ENCODE measurements around the gene GTF2IRD1. TPM values are rescaled to one million over a fixed set of nuclear protein-coding genes. Genes with fewer than 3 reads are reported as not detected.
A peak's percentile ranks its signal among the peaks of the same experiment; 100 is the strongest.

GTF2IRD1 gene
- total and polyA plus RNA-seq, 2 of the 13 experiments (the other 11 are each of a cell fraction or from before 2014, with no cell fraction given) = 16.5 to 26.7 TPM

DNA sequence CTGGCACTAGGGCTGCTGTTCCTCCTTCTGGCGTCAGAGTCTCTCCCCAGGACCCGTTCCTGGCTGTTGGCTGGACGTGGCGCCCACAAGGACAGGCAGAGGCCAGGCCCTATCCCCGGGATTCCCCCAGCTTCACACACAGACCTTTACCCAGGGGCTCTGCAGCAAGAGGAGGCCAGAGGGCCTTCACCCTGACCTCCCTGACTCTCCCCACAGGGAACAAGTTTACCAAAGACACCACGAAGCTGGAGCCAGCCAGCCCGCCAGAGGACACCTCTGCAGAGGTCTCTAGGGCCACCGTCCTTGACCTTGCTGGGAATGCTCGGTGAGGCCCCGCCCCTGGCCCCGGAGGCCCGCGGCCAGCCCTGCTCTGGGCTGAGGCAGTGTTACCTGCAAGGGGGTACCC is 82.2 kb downstream of the GTF2IRD1 start (continued):
- TF ChIP-seq, protein P1, sequence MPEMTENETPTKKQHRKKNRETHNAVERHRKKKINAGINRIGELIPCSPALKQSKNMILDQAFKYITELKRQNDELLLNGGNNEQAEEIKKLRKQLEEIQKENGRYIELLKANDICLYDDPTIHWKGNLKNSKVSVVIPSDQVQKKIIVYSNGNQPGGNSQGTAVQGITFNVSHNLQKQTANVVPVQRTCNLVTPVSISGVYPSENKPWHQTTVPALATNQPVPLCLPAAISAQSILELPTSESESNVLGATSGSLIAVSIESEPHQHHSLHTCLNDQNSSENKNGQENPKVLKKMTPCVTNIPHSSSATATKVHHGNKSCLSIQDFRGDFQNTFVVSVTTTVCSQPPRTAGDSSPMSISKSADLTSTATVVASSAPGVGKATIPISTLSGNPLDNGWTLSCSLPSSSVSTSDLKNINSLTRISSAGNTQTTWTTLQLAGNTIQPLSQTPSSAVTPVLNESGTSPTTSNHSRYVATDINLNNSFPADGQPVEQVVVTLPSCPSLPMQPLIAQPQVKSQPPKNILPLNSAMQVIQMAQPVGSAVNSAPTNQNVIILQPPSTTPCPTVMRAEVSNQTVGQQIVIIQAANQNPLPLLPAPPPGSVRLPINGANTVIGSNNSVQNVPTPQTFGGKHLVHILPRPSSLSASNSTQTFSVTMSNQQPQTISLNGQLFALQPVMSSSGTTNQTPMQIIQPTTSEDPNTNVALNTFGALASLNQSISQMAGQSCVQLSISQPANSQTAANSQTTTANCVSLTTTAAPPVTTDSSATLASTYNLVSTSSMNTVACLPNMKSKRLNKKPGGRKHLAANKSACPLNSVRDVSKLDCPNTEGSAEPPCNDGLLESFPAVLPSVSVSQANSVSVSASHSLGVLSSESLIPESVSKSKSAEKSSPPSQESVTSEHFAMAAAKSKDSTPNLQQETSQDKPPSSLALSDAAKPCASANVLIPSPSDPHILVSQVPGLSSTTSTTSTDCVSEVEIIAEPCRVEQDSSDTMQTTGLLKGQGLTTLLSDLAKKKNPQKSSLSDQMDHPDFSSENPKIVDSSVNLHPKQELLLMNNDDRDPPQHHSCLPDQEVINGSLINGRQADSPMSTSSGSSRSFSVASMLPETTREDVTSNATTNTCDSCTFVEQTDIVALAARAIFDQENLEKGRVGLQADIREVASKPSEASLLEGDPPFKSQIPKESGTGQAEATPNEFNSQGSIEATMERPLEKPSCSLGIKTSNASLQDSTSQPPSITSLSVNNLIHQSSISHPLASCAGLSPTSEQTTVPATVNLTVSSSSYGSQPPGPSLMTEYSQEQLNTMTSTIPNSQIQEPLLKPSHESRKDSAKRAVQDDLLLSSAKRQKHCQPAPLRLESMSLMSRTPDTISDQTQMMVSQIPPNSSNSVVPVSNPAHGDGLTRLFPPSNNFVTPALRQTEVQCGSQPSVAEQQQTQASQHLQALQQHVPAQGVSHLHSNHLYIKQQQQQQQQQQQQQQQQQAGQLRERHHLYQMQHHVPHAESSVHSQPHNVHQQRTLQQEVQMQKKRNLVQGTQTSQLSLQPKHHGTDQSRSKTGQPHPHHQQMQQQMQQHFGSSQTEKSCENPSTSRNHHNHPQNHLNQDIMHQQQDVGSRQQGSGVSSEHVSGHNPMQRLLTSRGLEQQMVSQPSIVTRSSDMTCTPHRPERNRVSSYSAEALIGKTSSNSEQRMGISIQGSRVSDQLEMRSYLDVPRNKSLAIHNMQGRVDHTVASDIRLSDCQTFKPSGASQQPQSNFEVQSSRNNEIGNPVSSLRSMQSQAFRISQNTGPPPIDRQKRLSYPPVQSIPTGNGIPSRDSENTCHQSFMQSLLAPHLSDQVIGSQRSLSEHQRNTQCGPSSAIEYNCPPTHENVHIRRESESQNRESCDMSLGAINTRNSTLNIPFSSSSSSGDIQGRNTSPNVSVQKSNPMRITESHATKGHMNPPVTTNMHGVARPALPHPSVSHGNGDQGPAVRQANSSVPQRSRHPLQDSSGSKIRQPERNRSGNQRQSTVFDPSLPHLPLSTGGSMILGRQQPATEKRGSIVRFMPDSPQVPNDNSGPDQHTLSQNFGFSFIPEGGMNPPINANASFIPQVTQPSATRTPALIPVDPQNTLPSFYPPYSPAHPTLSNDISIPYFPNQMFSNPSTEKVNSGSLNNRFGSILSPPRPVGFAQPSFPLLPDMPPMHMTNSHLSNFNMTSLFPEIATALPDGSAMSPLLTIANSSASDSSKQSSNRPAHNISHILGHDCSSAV (CRISPR knock-in tag; IDR thresholded peaks at IDR 0.05; ENCODE audit: borderline replicate concordance) = no peak
- TF ChIP-seq ZNF484 (CRISPR knock-in tag; IDR thresholded peaks at IDR 0.05; ENCODE audit: borderline replicate concordance, low read depth) = no peak
- TF ChIP-seq, protein P2, sequence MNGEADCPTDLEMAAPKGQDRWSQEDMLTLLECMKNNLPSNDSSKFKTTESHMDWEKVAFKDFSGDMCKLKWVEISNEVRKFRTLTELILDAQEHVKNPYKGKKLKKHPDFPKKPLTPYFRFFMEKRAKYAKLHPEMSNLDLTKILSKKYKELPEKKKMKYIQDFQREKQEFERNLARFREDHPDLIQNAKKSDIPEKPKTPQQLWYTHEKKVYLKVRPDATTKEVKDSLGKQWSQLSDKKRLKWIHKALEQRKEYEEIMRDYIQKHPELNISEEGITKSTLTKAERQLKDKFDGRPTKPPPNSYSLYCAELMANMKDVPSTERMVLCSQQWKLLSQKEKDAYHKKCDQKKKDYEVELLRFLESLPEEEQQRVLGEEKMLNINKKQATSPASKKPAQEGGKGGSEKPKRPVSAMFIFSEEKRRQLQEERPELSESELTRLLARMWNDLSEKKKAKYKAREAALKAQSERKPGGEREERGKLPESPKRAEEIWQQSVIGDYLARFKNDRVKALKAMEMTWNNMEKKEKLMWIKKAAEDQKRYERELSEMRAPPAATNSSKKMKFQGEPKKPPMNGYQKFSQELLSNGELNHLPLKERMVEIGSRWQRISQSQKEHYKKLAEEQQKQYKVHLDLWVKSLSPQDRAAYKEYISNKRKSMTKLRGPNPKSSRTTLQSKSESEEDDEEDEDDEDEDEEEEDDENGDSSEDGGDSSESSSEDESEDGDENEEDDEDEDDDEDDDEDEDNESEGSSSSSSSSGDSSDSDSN (CRISPR knock-in tag; IDR thresholded peaks at IDR 0.05) = peak; percentile 56
- TF ChIP-seq MIXL1 (CRISPR knock-in tag; IDR thresholded peaks at IDR 0.05) = no peak
- no peak for TF ChIP-seq FLYWCH1 (CRISPR knock-in tag; IDR thresholded peaks at IDR 0.05)
- peak; percentile 53; the same call in 1 of the 2 replicates for TF ChIP-seq KDM2A (CRISPR knock-in tag; IDR thresholded peaks at IDR 0.05; ENCODE audit: borderline replicate concordance, low read depth)
- TF ChIP-seq, protein P3, sequence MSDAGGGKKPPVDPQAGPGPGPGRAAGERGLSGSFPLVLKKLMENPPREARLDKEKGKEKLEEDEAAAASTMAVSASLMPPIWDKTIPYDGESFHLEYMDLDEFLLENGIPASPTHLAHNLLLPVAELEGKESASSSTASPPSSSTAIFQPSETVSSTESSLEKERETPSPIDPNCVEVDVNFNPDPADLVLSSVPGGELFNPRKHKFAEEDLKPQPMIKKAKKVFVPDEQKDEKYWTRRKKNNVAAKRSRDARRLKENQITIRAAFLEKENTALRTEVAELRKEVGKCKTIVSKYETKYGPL (CRISPR knock-in tag; IDR thresholded peaks at IDR 0.05) = no peak
- peak; percentile 67 for TF ChIP-seq ZEB1 (IDR thresholded peaks at IDR 0.05; ENCODE audit: insufficient replicate concordance, low read depth)
- no peak for TF ChIP-seq ZNF232 (CRISPR knock-in tag; IDR thresholded peaks at IDR 0.05; ENCODE audit: borderline replicate concordance)
- TF ChIP-seq, protein P4, sequence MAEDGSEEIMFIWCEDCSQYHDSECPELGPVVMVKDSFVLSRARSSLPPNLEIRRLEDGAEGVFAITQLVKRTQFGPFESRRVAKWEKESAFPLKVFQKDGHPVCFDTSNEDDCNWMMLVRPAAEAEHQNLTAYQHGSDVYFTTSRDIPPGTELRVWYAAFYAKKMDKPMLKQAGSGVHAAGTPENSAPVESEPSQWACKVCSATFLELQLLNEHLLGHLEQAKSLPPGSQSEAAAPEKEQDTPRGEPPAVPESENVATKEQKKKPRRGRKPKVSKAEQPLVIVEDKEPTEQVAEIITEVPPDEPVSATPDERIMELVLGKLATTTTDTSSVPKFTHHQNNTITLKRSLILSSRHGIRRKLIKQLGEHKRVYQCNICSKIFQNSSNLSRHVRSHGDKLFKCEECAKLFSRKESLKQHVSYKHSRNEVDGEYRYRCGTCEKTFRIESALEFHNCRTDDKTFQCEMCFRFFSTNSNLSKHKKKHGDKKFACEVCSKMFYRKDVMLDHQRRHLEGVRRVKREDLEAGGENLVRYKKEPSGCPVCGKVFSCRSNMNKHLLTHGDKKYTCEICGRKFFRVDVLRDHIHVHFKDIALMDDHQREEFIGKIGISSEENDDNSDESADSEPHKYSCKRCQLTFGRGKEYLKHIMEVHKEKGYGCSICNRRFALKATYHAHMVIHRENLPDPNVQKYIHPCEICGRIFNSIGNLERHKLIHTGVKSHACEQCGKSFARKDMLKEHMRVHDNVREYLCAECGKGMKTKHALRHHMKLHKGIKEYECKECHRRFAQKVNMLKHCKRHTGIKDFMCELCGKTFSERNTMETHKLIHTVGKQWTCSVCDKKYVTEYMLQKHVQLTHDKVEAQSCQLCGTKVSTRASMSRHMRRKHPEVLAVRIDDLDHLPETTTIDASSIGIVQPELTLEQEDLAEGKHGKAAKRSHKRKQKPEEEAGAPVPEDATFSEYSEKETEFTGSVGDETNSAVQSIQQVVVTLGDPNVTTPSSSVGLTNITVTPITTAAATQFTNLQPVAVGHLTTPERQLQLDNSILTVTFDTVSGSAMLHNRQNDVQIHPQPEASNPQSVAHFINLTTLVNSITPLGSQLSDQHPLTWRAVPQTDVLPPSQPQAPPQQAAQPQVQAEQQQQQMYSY (CRISPR knock-in tag; IDR thresholded peaks at IDR 0.05) = no peak
- TF ChIP-seq PITX1 (CRISPR knock-in tag; IDR thresholded peaks at IDR 0.05) = peak; percentile 30; the same call in 1 of the 2 replicates
- peak; percentile 32; the same call in 1 of the 2 replicates for TF ChIP-seq NFKB2 (CRISPR knock-in tag; IDR thresholded peaks at IDR 0.05; ENCODE audit: borderline replicate concordance)
- TF ChIP-seq KDM5B (CRISPR knock-in tag; IDR thresholded peaks at IDR 0.05; ENCODE audit: borderline replicate concordance) = 0 out of 2 replicates have a peak, but pooled peaks have one; percentile 30
- no peak for TF ChIP-seq GTF3A (CRISPR knock-in tag; conservative IDR thresholded peaks at IDR 0.05)
- no peak for TF ChIP-seq ZNF335 (CRISPR knock-in tag; IDR thresholded peaks at IDR 0.05)
